ENCODE data around the gene PA2G4. TPM values are rescaled to one million over a fixed set of nuclear protein-coding genes. Genes with fewer than 3 reads are reported as not detected.

Gene PA2G4
- total and polyA plus RNA-seq, 2 of the 4 experiments (the other 2 are of a cell fraction), result 158 to 198 TPM

- Histone ChIP-seq H3K36me3 (ENCODE audit: control insufficient read depth, insufficient read depth, low read length) (no peaks in the 10 kb centered on the region), H2BK20ac (ENCODE audit: low read depth, low read length) (no peak overlapping the region), H2AFZ (replicated peaks; ENCODE audit: low read length, poor library complexity) (no peak overlapping the region), H3K9me1 (ENCODE audit: insufficient read depth, low read length) (0 out of 2 replicates have a peak, but pooled peaks cover 4% of the 10 kb centered on the region), H3K23ac (ENCODE audit: low read depth, low read length) (no peak overlapping the region), H2AK9ac (replicated peaks; ENCODE audit: low read depth, low read length, poor library complexity) (no peak overlapping the region), H3K14ac (replicated peaks; ENCODE audit: low read depth, low read length) (no peak overlapping the region), H3K18ac (ENCODE audit: low read depth, low read length) (no peak overlapping the region), H2BK15ac (ENCODE audit: low read depth, low read length) (no peak overlapping the region), H3K9me3 (ENCODE audit: control insufficient read depth, insufficient read depth, low read length) (no peaks in the 10 kb centered on the region), H3K27me3 (ENCODE audit: control insufficient read depth, insufficient read depth, low read length) (no peaks in the 10 kb centered on the region), H3K4me1 (ENCODE audit: control insufficient read depth, insufficient read depth, low read length) (peaks cover 2% of the 10 kb centered on the region; the same call in 1 of the 2 replicates), H3K9ac (ENCODE audit: low read depth, low read length) (no peak overlapping the region), H4K91ac (ENCODE audit: insufficient read depth, low read depth, low read length) (no peak overlapping the region), H3K4me2 (ENCODE audit: low read depth, low read length) (no peak overlapping the region), H3K4ac (ENCODE audit: low read depth, low read length) (no peak overlapping the region), H4K8ac (ENCODE audit: low read depth in 2 of 2, low read length in 2 of 2) (no peak overlapping the region), H4K5ac (ENCODE audit: low read depth, low read length) (no peak overlapping the region; the same call in 1 of the 2 replicates), H3K79me1 (ENCODE audit: low read depth in 1 of 2, low read length in 2 of 2) (no peaks in the 10 kb centered on the region), H2BK120ac (ENCODE audit: low read depth, low read length) (no peak overlapping the region), H3K27ac (ENCODE audit: insufficient read depth, low read length) (no peak overlapping the region), H2AK5ac (ENCODE audit: low read depth, low read length) (no peak overlapping the region), H3K56ac (ENCODE audit: extremely low read depth, insufficient read depth, low read length) (no peak overlapping the region), H4K20me1 (ENCODE audit: insufficient read depth, low read length) (no peaks in the 10 kb centered on the region; the same call in 1 of the 2 replicates), H3K4me3 (ENCODE audit: insufficient read depth, low read depth, low read length) (no peak overlapping the region), H2BK5ac (ENCODE audit: low read depth, low read length, poor library complexity, severe bottlenecking) (no peak overlapping the region)
- ChIA-PET POLR2A (ENCODE audit: unreplicated experiment) (no interaction called here), CTCF (no interaction called here)
- in situ Hi-C loops (cut with MboI; ENCODE audit: low sequenced_read_pairs) (no loop called here), dilution Hi-C loops (cut with HindIII; ENCODE audit: low sequenced_read_pairs, unreplicated experiment) (no loop called here), intact Hi-C loops (cut with micrococcal nuclease) (no loop called here)
- no peak for TF ChIP-seq SMC3 (IDR thresholded peaks at IDR 0.05; ENCODE audit: low read depth, low read length)
- TF ChIP-seq BHLHE40 (IDR thresholded peaks at IDR 0.05; ENCODE audit: low read depth, low read length), result no peak
- no peak for TF ChIP-seq NFE2L2 (IDR thresholded peaks at IDR 0.05; ENCODE audit: low read depth, low read length)
- no peak for TF ChIP-seq CEBPB (IDR thresholded peaks at IDR 0.05; ENCODE audit: low read depth, low read length)
- no peak for TF ChIP-seq RAD21 (IDR thresholded peaks at IDR 0.05; ENCODE audit: low read length)
- TF ChIP-seq ELK1 (IDR thresholded peaks at IDR 0.05; ENCODE audit: borderline replicate concordance, low read depth, low read length), result no peak
- no peak for TF ChIP-seq RCOR1 (IDR thresholded peaks at IDR 0.05; ENCODE audit: insufficient replicate concordance, low read length)
- TF ChIP-seq RFX5 (IDR thresholded peaks at IDR 0.05; ENCODE audit: low read depth, low read length), result no peak
- TF ChIP-seq MAFK (IDR thresholded peaks at IDR 0.05; ENCODE audit: low read depth, low read length), result no peak
- TF ChIP-seq USF2 (IDR thresholded peaks at IDR 0.05; ENCODE audit: low read depth, low read length), result no peak
- no peak for TF ChIP-seq POLR2A (IDR thresholded peaks at IDR 0.05; ENCODE audit: low read depth, low read length)
- no peak for TF ChIP-seq CTCF (conservative IDR thresholded peaks at IDR 0.05; ENCODE audit: low read depth, low read length)
- no peak for TF ChIP-seq CHD1 (IDR thresholded peaks at IDR 0.05; ENCODE audit: low read depth, low read length)
- TF ChIP-seq MAZ (IDR thresholded peaks at IDR 0.05; ENCODE audit: borderline replicate concordance, low read depth, low read length), result no peak
- TF ChIP-seq FOS (IDR thresholded peaks at IDR 0.05; ENCODE audit: low read depth, low read length), result no peak
- no peak for TF ChIP-seq MXI1 (IDR thresholded peaks at IDR 0.05; ENCODE audit: borderline replicate concordance, low read depth, low read length)
- BruUV-seq (replicated peaks), result no TSS peak
- peak; percentile 14 for DNase-seq
- WGBS, 2 experiments (ENCODE audit: extremely low coverage in 2 of 2, insufficient read length in 1 of 2), result 43% methylated on average over 3 of the region's 5 CpGs; no CpG with 5 or more reads in 1 of the 2 experiments
- no peak for ATAC-seq (ENCODE audit: low read depth)
Observed at GRCh38 chr12:56074396-56074795, 30.0 kb upstream of the PA2G4 start.
